Subcutaneous abdominal adipose tissue (tissue), 5 donors: ENCODE results near the gene ACOT8.
A peak's percentile ranks its signal among the peaks of the same experiment; 100 is the strongest.
"Not testable (repeated sequence)": the region's sequence is repeated elsewhere in the genome, so short reads cannot be mapped to it uniquely, and the experiment has no call there.

Experiments
- H3K27ac ChIP-seq: one replicate; pipeline ENCODE4 v1.7.0; 2013; ENCODE audit warnings: low read depth, mild to moderate bottlenecking, inconsistent platforms, low read length, moderate library complexity
- H3K27me3 ChIP-seq, 5 donors: one replicate each; pipeline ENCODE4 v1.7.0; 2013; ENCODE audit warnings: low read length in 5 of 5, inconsistent platforms in 1 of 5; ENCODE audit not compliant: control insufficient read depth in 5 of 5, insufficient read depth in 4 of 5
- H3K36me3 ChIP-seq, 5 donors: one replicate each; pipeline ENCODE4 v1.7.0; 2013; ENCODE audit warnings: low read length in 5 of 5; ENCODE audit not compliant: control insufficient read depth in 5 of 5, insufficient read depth in 5 of 5
- H3K4me1 ChIP-seq, 5 donors: one replicate each; pipeline ENCODE4 v1.7.0; 2013; ENCODE audit warnings: low read length in 5 of 5, mild to moderate bottlenecking in 3 of 5, moderate library complexity in 1 of 5; ENCODE audit not compliant: control insufficient read depth in 5 of 5, insufficient read depth in 5 of 5
- H3K4me3 ChIP-seq, 5 donors: one replicate each; pipeline ENCODE4 v1.7.0; 2013; ENCODE audit warnings: low read length in 5 of 5, low read depth in 1 of 5
- H3K9ac ChIP-seq, 5 donors: one replicate each; pipeline ENCODE4 v1.7.0; 2013; ENCODE audit warnings: low read length in 5 of 5, mild to moderate bottlenecking in 4 of 5, moderate library complexity in 3 of 5
- H3K9me3 ChIP-seq, 5 donors: one replicate each; pipeline ENCODE4 v1.7.0; 2013; ENCODE audit warnings: low read length in 5 of 5; ENCODE audit not compliant: control insufficient read depth in 5 of 5
- donor health status: healthy.
- donor health status: healthy.
- donor health status: healthy.
- donor health status: healthy.
- donor health status: healthy.

Gene ACOT8

GRCh38 chr20:45798935-45799642 lies 58.1 kb downstream of the ACOT8 start:
- Histone ChIP-seq H3K27ac (no peak overlapping the region), H3K36me3 (peaks cover 30 to 62% (median 56%) of the 10 kb centered on the region in 5 donors), H3K9ac (peak overlapping the region in 1 of 5 donors; percentile 23)

DNA sequence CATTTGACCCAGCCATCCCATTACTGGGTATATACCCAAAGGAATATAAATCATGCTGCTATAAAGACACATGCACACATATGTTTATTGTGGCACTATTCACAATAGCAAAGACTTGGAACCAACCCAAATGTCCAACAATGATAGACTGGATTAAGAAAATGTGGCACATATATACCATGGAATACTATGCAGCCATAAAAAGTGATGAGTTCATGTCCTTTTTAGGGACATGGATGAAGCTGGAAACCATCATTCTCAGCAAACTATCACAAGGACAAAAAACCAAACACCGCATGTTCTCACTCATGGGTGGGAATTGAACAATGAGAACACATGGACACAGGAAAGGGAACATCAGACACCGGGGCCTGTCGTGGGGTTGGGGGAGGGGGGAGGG lies 59.2 kb downstream of the ACOT8 start:
- not testable (repeated sequence) for H3K9me3 ChIP-seq, H3K27ac ChIP-seq

More at GRCh38 chr20:45798935-45799642, 58.1 kb downstream of the ACOT8 start:
- H3K27me3 ChIP-seq, result no peaks in the 10 kb centered on the region
- no peak overlapping the region for H3K4me3 ChIP-seq
- no peaks in the 10 kb centered on the region for H3K4me1 ChIP-seq
- no peaks in the 10 kb centered on the region for H3K9me3 ChIP-seq

GRCh38 chr20:45797510-45797909 lies 59.7 kb downstream of the ACOT8 start:
- not testable (repeated sequence) for H3K27me3 ChIP-seq, H3K4me1 ChIP-seq, H3K4me3 ChIP-seq, H3K9me3 ChIP-seq, H3K9ac ChIP-seq, H3K27ac ChIP-seq
- H3K36me3 ChIP-seq, result peaks cover 18 to 51% (median 45%) of the 10 kb centered on the region in 5 donors

More for the DNA sequence above, 59.2 kb downstream of the ACOT8 start:
- not testable (repeated sequence) for H3K9ac ChIP-seq, H3K27me3 ChIP-seq, H3K4me1 ChIP-seq, H3K4me3 ChIP-seq
- H3K36me3 ChIP-seq, result peaks cover 21 to 56% (median 49%) of the 10 kb centered on the region in 5 donors

GRCh38 chr20:45796337-45797065 lies 60.7 kb downstream of the ACOT8 start:
- H3K27me3 ChIP-seq, result no peaks in the 10 kb centered on the region
- H3K4me1 ChIP-seq, result peaks cover 3 to 14% (median 13%) of the 10 kb centered on the region in 5 donors
- no peak overlapping the region for H3K9ac ChIP-seq
- H3K27ac ChIP-seq, result no peak overlapping the region
- no peaks in the 10 kb centered on the region for H3K9me3 ChIP-seq
- peaks cover 13 to 41% (median 35%) of the 10 kb centered on the region in 5 donors for H3K36me3 ChIP-seq
- H3K4me3 ChIP-seq, result no peak overlapping the region

GRCh38 chr20:45792317-45793118 lies 64.7 kb downstream of the ACOT8 start:
- H3K4me1 ChIP-seq, result peaks cover 3 to 17% (median 14%) of the 10 kb centered on the region in 5 donors
- peak overlapping the region; percentile 75 to 98 (median 95) for H3K9ac ChIP-seq
- peak overlapping the region; percentile 88 for H3K27ac ChIP-seq
- peaks cover 10 to 33% (median 28%) of the 10 kb centered on the region in 5 donors for H3K36me3 ChIP-seq
- no peaks in the 10 kb centered on the region for H3K27me3 ChIP-seq
- no peaks in the 10 kb centered on the region for H3K9me3 ChIP-seq
- H3K4me3 ChIP-seq, result peak overlapping the region; percentile 73 to 90 (median 89)
